Brain microvascular endothelial cell (primary cell): ENCODE results near the gene GYS1.

Source experiments
- DNase-seq: peaks from one replicate; pipeline ENCODE4 v3.0.0-alpha.2; 2020
- H3K27ac ChIP-seq: fragments of 250-450 bp; sonication (Bioruptor Pico); 2 replicates; pipeline ENCODE4 v1.5.1; 2020; ENCODE audit warnings: mild to moderate bottlenecking, moderate library complexity
- H3K27me3 ChIP-seq: fragments of 250-450 bp; sonication (Bioruptor Pico); replicated peaks from 2 replicates; pipeline ENCODE4 v1.5.1; 2020; ENCODE audit warnings: mild to moderate bottlenecking
- H3K36me3 ChIP-seq: fragments of 250-450 bp; sonication (Bioruptor Pico); replicated peaks from 2 replicates; pipeline ENCODE4 v1.5.1; 2020; ENCODE audit warnings: mild to moderate bottlenecking
- H3K4me3 ChIP-seq: 2 replicates; pipeline ENCODE4 v1.5.1; 2011; ENCODE audit warnings: low read depth, mild to moderate bottlenecking, control low read depth, low read length, moderate library complexity
- CTCF ChIP-seq: IDR thresholded peaks from 2 replicates; pipeline ENCODE4 v1.5.1; 2011; ENCODE audit warnings: low read depth, mild to moderate bottlenecking, moderate library complexity, low read length, control low read depth, inconsistent platforms; ENCODE audit errors: missing control alignments
- in situ Hi-C: cut with HindIII; loops from 2 replicates; pipeline ENCODE4 v1.10.0; 2017; ENCODE audit warnings: low sequenced_read_pairs, low pct_ligation_motif_present

GYS1 gene

GRCh38 chr19:48953990-48954594, 39.0 kb downstream of the GYS1 start:
- H3K27ac ChIP-seq: peak overlapping the region; percentile 8
- peak overlapping the region; percentile 88 for H3K4me3 ChIP-seq
- H3K27me3 ChIP-seq: no peaks in the 10 kb centered on the region
- no peak for DNase-seq
- no peak for TF ChIP-seq CTCF
- in situ Hi-C loops: no loop called here
- H3K36me3 ChIP-seq: peaks cover 5% of the 10 kb centered on the region

GRCh38 chr19:48953141-48953540, 40.0 kb downstream of the GYS1 start:
- peaks cover 3% of the 10 kb centered on the region for H3K36me3 ChIP-seq
- no peaks in the 10 kb centered on the region for H3K27me3 ChIP-seq
- H3K4me3 ChIP-seq: no peak overlapping the region
- H3K27ac ChIP-seq: no peak overlapping the region
- in situ Hi-C loops: no loop called here
- no peak for TF ChIP-seq CTCF
- DNase-seq: no peak

- no peaks in the 10 kb centered on the region for H3K36me3 ChIP-seq
Observed at GRCh38 chr19:48950830-48951519, 42.1 kb downstream of the GYS1 start.

DNA sequence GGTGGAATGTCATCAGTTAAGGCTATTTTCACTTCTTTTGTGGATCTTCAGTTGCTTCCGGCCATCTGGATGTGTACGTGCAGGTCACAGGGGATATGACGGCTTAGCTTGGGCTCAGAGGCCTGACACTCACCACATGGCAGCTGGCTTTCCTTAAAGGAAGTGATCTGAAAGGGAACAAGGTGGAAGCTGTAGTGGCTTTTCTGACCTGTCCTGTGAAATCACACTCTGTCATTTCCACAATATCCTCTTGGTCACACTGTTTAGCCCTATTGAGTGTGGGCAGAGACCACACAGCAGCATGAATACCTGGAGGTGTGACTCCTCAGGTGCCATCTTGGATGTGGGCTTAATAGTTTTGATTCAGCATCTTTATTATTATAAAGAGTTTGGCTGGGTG, 43.0 kb downstream of the GYS1 start:
- no peak for TF ChIP-seq CTCF
- Histone ChIP-seq H3K4me3 (no peak overlapping the region), H3K27me3 (no peaks in the 10 kb centered on the region), H3K27ac (no peak overlapping the region), H3K36me3 (no peaks in the 10 kb centered on the region)
- in situ Hi-C loops: no loop called here
- no peak for DNase-seq

More at GRCh38 chr19:48950830-48951519, 42.1 kb downstream of the GYS1 start:
- no peak for TF ChIP-seq CTCF
- in situ Hi-C loops: no loop called here
- Histone ChIP-seq H3K27me3 (no peaks in the 10 kb centered on the region), H3K4me3 (no peak overlapping the region), H3K27ac (no peak overlapping the region)
- no peak for DNase-seq

DNA sequence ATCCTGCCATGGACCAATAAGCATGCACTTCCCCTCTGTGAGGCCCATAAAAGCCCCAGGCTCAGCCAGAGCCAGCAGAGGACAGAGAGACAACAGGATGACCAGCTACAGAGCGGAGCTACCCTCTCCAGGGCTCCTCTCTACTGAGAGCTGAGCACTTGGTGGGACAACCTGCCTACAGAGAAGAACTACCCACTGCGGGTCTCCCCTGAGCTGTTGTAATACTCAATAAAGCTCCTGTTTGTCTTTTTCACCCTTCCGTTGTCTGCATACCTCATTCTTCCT, 45.9 kb downstream of the GYS1 start:
- Histone ChIP-seq H3K27ac (no peak overlapping the region), H3K4me3 (no peak overlapping the region), H3K36me3 (no peaks in the 10 kb centered on the region), H3K27me3 (no peaks in the 10 kb centered on the region)
- in situ Hi-C loops: no loop called here
- DNase-seq: no peak
- TF ChIP-seq CTCF: no peak
